Type B pancreatic cell (in vitro differentiated cells): ENCODE measurements around the gene EYS. TPM values are rescaled to one million over a fixed set of nuclear protein-coding genes. Genes with fewer than 3 reads are reported as not detected.

Source experiments
- DNase-seq: peaks from one replicate; pipeline ENCODE4 v3.0.0; 2021; ENCODE audit warnings: mixed read lengths; ENCODE audit not compliant: unreplicated experiment; ENCODE audit errors: extremely low spot score
- H3K27ac Mint-ChIP-seq: 2 replicates; pipeline ENCODE4 v1.8.0; 2021; ENCODE audit warnings: mild to moderate bottlenecking, mixed read lengths
- H3K27me3 Mint-ChIP-seq: 2 replicates; pipeline ENCODE4 v1.8.0; 2021; ENCODE audit warnings: mixed read lengths
- H3K36me3 Mint-ChIP-seq: 2 replicates; pipeline ENCODE4 v1.8.0; 2021; ENCODE audit warnings: mixed read lengths
- H3K4me1 Mint-ChIP-seq: one replicate; pipeline ENCODE4 v1.8.0; 2021; ENCODE audit warnings: mixed read lengths; ENCODE audit not compliant: unreplicated experiment
- H3K4me3 Mint-ChIP-seq: 2 replicates; pipeline ENCODE4 v1.8.0; 2021; ENCODE audit warnings: mild to moderate bottlenecking, mixed read lengths
- H3K9me3 Mint-ChIP-seq: 2 replicates; pipeline ENCODE4 v1.8.0; 2021; ENCODE audit warnings: mixed read lengths
- CTCF ChIP-seq: fragments of 200-600 bp; sonication (generic); conservative IDR thresholded peaks from 2 replicates; pipeline ENCODE4 v1.5.0; 2021; ENCODE audit warnings: antibody characterized with exemption, mild to moderate bottlenecking
- total RNA-seq: library from RNA; stranded (reverse); gene quantifications from 2 replicates; pipeline ENCODE4 v1.2.1, GENCODE V29; 2021; ENCODE audit warnings: low replicate concordance

EYS gene
- total RNA-seq, 1 donor from 2014 or later, result 1.5 TPM

DNA sequence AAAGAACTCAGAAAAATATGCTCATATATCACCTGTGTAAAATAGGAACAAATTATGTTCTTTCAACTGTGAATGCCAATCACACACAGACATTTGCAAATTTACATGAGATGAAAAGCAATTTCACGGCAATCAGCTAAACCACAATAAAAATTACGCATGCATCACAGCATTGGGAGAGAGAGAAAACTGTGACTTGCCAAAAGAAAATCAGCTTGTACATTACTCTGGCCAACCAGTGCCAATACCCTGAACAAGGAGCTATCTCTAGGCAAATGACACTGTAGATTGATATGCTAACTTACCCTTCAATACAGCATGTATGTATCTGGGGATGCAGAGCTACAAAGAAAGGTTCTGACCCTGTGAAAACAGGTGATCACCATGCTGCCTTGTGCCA lies 515.6 kb downstream of the EYS start:
- Mint-ChIP-seq H3K4me1 (no peaks in the 10 kb centered on the region), H3K36me3 (no peaks in the 10 kb centered on the region), H3K27ac (no peak overlapping the region), H3K27me3 (no peaks in the 10 kb centered on the region), H3K4me3 (no peak overlapping the region), H3K9me3 (no peaks in the 10 kb centered on the region)
- no peak for TF ChIP-seq CTCF
- DNase-seq, result no peak

GRCh38 chr6:65189236-65189881 lies 517.7 kb downstream of the EYS start:
- no peak overlapping the region for H3K4me3 Mint-ChIP-seq
- no peak overlapping the region for H3K27ac Mint-ChIP-seq
- H3K4me1 Mint-ChIP-seq, result no peaks in the 10 kb centered on the region
- H3K9me3 Mint-ChIP-seq, result no peaks in the 10 kb centered on the region
- H3K36me3 Mint-ChIP-seq, result no peaks in the 10 kb centered on the region
- H3K27me3 Mint-ChIP-seq, result no peaks in the 10 kb centered on the region
- no peak for DNase-seq
- TF ChIP-seq CTCF, result no peak

DNA sequence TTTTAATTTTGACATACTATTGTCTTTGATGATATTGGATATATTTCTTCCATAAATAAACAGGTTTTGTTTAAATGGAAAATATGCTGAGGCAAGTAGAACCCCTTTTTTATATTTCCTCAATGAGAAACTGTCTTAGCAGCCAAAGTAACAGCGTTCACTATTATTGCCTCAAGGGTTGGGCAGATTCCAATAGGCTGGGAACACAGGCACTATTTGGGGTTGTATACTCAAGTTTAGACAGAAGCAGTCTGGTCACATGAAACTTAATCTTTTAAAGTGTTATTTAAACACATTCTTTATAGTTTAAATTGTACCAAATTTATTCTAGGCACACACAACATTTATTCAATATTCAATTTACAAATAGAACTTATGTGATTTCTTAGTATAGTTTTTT lies 520.2 kb downstream of the EYS start:
- no peak overlapping the region for H3K4me3 Mint-ChIP-seq
- H3K27me3 Mint-ChIP-seq, result no peaks in the 10 kb centered on the region
- no peaks in the 10 kb centered on the region for H3K4me1 Mint-ChIP-seq
- no peaks in the 10 kb centered on the region for H3K36me3 Mint-ChIP-seq
- H3K27ac Mint-ChIP-seq, result no peak overlapping the region
- DNase-seq, result no peak
- no peaks in the 10 kb centered on the region for H3K9me3 Mint-ChIP-seq
- no peak for TF ChIP-seq CTCF

- TF ChIP-seq CTCF, result no peak
- Mint-ChIP-seq H3K9me3 (no peaks in the 10 kb centered on the region), H3K27ac (no peak overlapping the region), H3K4me1 (no peaks in the 10 kb centered on the region), H3K36me3 (no peaks in the 10 kb centered on the region), H3K4me3 (no peak overlapping the region), H3K27me3 (no peaks in the 10 kb centered on the region)
- DNase-seq, result no peak
Measured at GRCh38 chr6:65182681-65183080, 524.3 kb downstream of the EYS start.

- H3K4me1 Mint-ChIP-seq, result no peaks in the 10 kb centered on the region
- H3K27ac Mint-ChIP-seq, result no peak overlapping the region
Measured at GRCh38 chr6:65170273-65170672, 536.8 kb downstream of the EYS start.

More at GRCh38 chr6:65170273-65170672, 536.8 kb downstream of the EYS start:
- TF ChIP-seq CTCF, result no peak
- DNase-seq, result no peak
- no peaks in the 10 kb centered on the region for H3K36me3 Mint-ChIP-seq
- no peak overlapping the region for H3K4me3 Mint-ChIP-seq
- no peaks in the 10 kb centered on the region for H3K27me3 Mint-ChIP-seq
- no peaks in the 10 kb centered on the region for H3K9me3 Mint-ChIP-seq
